ENCODE measurements around the gene AKIRIN2. TPM values are rescaled to one million over a fixed set of nuclear protein-coding genes. Genes with fewer than 3 reads are reported as not detected.
"Not testable (repeated sequence)": the region's sequence is repeated elsewhere in the genome, so short reads cannot be mapped to it uniquely, and the experiment has no call there.

Gene AKIRIN2
- total RNA-seq, 2 experiments from 2014 or later, result 47.5 to 48.7 TPM

DNA sequence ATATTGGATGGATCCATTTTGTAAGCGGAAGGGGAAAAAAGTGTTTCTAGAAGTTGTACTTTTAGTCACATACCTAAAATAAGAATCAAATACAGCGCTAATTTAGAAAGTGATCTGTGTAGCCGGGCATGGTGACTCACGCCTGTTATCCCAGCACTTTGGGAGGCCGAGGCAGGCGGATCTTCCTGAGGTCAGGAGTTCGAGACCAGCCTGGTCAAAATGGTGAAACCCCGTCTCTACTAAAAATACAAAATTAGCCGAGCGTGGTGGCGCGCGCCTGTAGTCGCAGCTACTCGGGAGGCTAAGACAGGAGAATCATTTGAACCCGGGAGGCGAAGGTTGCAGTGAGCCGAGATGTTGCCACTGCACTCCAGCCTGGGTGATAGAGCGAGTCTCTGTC lies 1.0 kb upstream of the AKIRIN2 start:
- Mint-ChIP-seq H3K36me3 (peaks cover 16% of the 10 kb centered on the region), H3K4me1 (peaks cover 26% of the 10 kb centered on the region), H3K27ac (peak overlapping the region; percentile 93), H3K4me3 (peak overlapping the region; percentile 96)
- DNase-seq, H3K27me3 Mint-ChIP-seq, H3K9me3 Mint-ChIP-seq: not testable (repeated sequence)

DNA sequence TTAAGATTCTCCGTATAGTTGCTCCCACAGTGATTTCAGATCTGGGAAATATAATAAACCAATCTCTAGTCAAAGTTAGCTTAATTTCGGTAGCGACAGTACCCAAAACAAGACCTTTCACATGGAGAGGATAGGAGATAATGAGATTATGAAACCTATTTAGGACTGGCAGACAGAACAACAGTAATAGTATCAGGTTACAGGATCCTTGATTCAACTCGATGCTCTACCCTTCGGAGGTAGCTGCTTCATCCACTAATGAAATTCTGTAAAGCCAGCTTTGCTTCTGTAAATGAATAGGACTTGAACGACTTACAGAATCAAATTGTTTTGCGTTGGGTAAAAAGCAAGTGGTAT lies 534 bp upstream of the AKIRIN2 start:
- H3K9me3 Mint-ChIP-seq, result no peaks in the 10 kb centered on the region
- DNase-seq, result no peak
- peak overlapping the region; percentile 96 for H3K4me3 Mint-ChIP-seq
- H3K27ac Mint-ChIP-seq, result peak overlapping the region; percentile 93
- H3K27me3 Mint-ChIP-seq, result no peaks in the 10 kb centered on the region
- H3K4me1 Mint-ChIP-seq, result peaks cover 31% of the 10 kb centered on the region
- peaks cover 21% of the 10 kb centered on the region for H3K36me3 Mint-ChIP-seq

DNA sequence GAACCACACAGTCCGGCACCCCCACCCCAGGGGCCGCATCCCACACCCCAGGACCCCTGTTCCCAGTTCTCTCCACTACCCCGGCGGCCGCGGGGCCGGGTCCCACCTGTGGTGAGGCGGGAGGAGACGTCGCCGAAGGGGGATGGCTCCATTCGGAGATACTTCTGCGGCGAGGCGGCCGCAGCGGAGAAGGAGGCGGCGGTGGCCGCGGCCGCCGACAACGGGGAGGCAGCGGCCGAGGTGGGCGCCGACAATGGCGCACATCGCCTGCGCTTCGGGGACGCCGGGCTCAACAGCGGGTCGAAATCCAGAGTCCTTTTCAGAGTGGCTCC lies 723 bp downstream of the AKIRIN2 start:
- Mint-ChIP-seq H3K27ac (peak overlapping the region; percentile 93), H3K36me3 (peaks cover 29% of the 10 kb centered on the region), H3K4me1 (peaks cover 32% of the 10 kb centered on the region), H3K27me3 (no peaks in the 10 kb centered on the region), H3K4me3 (peak overlapping the region; percentile 96), H3K9me3 (no peaks in the 10 kb centered on the region)
- no peak for DNase-seq

DNA sequence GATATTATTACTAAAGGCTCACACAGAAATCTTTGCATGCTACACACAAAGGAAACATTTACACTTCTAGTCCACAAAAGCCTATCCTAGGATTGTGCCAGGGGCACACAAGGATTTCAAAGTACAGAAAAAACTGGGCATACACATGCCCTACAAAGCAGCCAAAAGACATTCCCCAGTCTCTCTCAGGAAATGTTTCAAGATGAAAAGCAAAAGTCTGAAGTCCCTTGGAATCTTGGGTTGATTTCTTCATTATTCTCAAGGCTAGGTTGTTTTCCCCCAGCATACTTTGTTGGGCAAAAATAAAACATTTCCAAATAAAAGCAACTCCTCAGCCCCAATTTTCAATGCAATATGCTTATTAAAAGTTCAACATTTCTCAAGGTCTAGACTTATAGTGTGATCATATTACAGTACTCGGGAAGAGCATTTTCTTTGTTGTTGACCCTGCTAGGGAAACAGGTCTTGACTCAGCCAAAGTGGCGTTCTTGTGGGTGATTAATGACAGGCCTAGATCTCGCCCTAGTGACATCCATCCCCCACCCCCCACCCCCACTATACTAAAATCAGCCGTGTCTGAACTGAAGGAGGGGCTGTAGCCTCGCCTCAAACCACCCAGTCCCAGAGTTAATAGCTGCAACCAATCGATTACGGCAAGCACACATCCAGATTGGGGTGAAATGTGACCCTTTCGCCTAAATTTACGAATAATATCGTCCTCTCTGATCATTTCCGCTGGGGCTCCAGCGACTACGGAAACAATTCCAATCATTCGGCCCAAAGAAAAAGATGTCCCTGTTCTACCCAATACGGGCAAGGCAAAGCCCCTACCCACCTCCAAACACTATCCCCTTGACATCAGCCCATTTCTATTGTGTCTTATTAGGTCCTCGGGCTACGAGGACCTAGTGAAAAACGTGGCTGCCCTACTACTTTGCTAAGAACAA lies 1.4 kb downstream of the AKIRIN2 start:
- H3K9me3 Mint-ChIP-seq, result no peaks in the 10 kb centered on the region
- DNase-seq, result peak; percentile 36
- no peaks in the 10 kb centered on the region for H3K27me3 Mint-ChIP-seq
- peaks cover 38% of the 10 kb centered on the region for H3K4me1 Mint-ChIP-seq
- H3K27ac Mint-ChIP-seq, result peak overlapping the region; percentile 93
- H3K36me3 Mint-ChIP-seq, result peaks cover 34% of the 10 kb centered on the region
- peak overlapping the region; percentile 96 for H3K4me3 Mint-ChIP-seq

DNA sequence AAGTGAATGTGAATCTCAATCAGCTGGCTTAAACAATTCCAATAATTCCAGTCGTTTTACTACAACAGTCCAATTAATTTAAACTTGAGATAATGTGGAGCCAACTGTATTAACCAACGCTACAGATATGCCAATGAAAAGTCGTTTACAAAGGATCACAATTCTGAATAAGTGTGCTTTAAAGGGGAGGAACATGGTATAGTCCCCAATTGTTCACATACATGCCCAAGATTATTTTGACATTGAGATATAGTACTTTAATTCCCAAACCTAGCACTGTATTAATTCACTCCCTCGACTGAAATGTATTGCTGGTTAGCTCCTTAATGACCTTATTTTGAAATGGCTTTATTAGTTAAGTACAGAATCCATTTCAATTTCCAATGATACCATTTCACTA lies 2.5 kb downstream of the AKIRIN2 start:
- Mint-ChIP-seq H3K4me1 (peaks cover 41% of the 10 kb centered on the region), H3K27me3 (no peaks in the 10 kb centered on the region), H3K27ac (peak overlapping the region; percentile 25), H3K4me3 (peak overlapping the region; percentile 96), H3K36me3 (peaks cover 36% of the 10 kb centered on the region), H3K9me3 (no peaks in the 10 kb centered on the region)
- no peak for DNase-seq

DNA sequence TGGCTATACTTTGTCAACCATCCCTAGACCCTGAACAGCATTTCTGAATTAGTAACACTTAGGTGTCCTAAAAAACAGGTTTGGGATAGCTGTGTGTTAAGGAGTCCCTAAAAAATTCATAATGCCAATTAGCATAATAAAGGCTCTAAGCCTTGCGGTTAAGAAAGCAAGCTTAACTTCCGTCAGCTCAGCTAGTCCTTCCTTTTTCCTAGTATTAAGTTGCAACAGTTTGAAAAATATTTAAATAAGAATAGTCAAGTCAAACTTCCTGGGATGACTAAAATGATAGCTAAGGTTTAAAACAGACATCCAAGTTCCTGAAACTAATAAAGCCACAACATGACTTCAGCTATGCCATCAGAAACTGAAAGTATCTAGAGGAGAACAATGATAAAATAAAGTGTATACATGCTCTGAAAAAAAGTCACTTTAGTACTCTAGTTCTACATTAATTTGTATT lies 3.5 kb downstream of the AKIRIN2 start:
- H3K4me1 Mint-ChIP-seq, result peaks cover 50% of the 10 kb centered on the region
- H3K27ac Mint-ChIP-seq, result peak overlapping the region; percentile 60
- peaks cover 40% of the 10 kb centered on the region for H3K36me3 Mint-ChIP-seq
- no peaks in the 10 kb centered on the region for H3K9me3 Mint-ChIP-seq
- H3K4me3 Mint-ChIP-seq, result peak overlapping the region; percentile 96
- DNase-seq, result no peak
- H3K27me3 Mint-ChIP-seq, result no peaks in the 10 kb centered on the region

DNA sequence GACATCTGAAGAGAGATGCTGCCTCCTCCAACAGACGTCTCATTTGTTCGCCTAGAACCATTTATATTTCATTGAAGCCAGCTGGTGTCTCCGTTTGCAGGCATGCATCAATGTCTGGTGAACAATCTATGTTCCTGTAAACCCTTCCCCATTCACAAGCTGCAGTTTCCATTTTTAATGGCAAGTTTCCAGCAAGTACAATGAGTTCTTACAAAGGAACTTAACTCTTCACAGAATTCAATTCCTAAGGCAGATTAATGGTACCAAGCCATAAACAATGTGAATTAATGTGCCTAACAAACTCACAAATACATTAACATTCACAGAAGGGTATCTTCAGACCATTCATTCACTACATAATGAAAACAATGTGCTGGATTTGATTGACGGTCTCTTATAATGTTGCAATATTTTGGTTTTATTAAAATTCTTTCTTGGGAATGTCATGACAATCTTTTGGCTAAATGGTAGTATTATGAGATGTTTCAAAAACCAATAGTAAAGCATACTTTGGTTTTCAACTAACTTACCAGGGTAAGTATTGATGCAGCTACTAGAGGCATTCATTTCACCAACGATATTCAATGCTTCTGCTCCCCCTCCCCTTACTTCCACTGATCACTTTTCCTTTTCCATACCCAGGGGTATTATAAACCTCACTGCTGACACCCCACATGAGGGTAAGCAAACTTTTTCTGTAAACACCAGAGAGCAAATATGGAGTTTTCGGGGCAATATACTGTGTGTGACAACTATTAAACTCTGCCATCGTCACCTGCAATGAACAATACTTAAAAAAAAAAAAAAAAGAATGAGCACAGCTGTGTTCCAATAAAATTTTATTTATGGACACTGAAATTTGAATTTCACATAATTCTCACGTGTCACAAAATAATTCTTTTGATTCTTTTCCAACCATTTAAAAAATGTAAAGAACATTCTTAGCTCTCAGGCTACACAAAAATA lies 4.2 kb downstream of the AKIRIN2 start:
- Mint-ChIP-seq H3K4me1 (peaks cover 47% of the 10 kb centered on the region), H3K9me3 (no peaks in the 10 kb centered on the region), H3K36me3 (peaks cover 46% of the 10 kb centered on the region), H3K4me3 (peak overlapping the region; percentile 96), H3K27ac (peak overlapping the region; percentile 60), H3K27me3 (no peaks in the 10 kb centered on the region)
- no peak for DNase-seq

DNA sequence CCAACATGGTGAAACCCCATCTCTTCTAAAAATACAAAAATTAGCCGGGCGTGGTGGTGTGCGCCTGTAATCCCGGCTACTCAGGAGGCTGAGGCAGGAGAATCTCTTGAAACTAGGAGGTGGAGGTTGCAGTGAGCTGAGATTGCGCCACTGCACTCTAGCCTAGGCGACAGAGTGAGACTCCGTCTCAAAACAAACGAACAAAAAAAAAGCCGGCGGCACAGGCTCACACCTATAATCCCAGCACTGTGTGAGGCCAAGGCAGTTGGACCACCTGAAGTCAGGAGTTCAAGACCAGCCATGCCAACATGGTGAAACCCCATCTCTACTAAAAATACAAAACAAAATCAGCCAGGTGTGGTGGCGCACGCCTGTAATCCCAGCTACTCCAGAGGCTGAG lies 5.2 kb downstream of the AKIRIN2 start:
- Mint-ChIP-seq H3K36me3 (peaks cover 49% of the 10 kb centered on the region), H3K4me1 (peaks cover 47% of the 10 kb centered on the region)
- H3K27me3 Mint-ChIP-seq, DNase-seq, H3K27ac Mint-ChIP-seq, H3K9me3 Mint-ChIP-seq, H3K4me3 Mint-ChIP-seq: not testable (repeated sequence)

DNA sequence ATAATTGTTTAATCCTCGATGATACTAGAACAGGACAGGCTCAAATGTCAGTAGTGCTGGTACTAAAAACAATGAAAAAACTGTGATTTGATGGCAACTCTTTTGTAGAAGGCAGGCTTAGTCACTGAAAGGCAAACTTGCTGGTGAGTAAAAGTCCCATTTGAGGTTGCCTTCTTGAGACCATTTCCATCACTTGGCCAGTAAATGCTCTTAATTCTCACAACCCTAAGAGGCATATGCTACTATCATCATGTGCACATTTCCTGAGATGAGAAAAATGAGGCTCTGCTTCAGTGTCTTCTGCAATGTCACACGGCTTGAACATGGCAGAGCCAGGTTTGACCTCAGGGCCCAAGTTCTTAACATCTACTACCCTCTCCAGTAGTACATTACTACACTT lies 9.9 kb downstream of the AKIRIN2 start:
- Mint-ChIP-seq H3K4me1 (peaks cover 43% of the 10 kb centered on the region), H3K36me3 (peaks cover 39% of the 10 kb centered on the region)

DNA sequence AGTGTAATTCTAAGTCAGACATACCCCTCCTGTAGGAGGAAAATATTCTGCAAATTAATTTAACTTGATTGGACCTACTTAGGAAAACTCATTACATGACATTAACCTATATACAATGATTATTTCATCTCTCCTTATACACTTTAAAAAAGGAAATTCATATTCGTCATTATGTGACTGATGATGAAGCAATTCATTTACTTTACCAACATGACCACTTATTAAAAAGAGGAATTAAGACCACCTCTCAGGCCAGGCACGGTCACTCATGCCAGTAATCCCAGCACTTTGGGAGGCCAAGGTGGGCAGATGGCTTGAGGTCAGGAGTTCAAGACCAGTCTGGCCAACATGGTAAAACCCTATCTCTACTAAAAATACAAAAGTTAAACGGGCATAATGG lies 11.6 kb downstream of the AKIRIN2 start:
- Mint-ChIP-seq H3K36me3 (peaks cover 41% of the 10 kb centered on the region), H3K9me3 (peaks cover 2% of the 10 kb centered on the region), H3K27ac (no peak overlapping the region), H3K27me3 (no peaks in the 10 kb centered on the region), H3K4me3 (no peak overlapping the region), H3K4me1 (peaks cover 40% of the 10 kb centered on the region)
- DNase-seq, result no peak

More for the DNA sequence above, 9.9 kb downstream of the AKIRIN2 start:
- Mint-ChIP-seq H3K4me3 (no peak overlapping the region), H3K9me3 (no peaks in the 10 kb centered on the region), H3K27ac (no peak overlapping the region), H3K27me3 (no peaks in the 10 kb centered on the region)
- DNase-seq, result no peak

DNA sequence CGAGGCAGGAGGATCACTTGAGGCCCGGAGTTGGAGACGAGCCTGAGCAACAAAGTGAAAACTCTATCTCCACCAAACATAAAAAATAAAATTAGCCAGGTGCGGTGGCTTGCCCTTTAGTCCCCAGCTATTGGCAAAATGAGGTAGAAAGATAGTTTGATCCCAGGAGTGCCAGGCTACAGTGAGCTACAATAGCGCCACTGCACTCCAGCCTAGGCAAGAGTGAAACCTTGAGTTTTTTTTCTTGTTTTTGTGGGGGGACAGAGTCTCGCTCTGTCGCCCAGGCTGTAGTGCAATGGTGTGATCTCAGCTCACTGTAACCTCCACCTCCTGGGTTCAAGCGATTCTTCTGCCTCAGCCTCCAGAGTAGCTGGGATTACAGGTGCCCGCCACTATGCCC lies 14.1 kb downstream of the AKIRIN2 start:
- H3K36me3 Mint-ChIP-seq, result peaks cover 40% of the 10 kb centered on the region
- H3K9me3 Mint-ChIP-seq, DNase-seq, H3K27ac Mint-ChIP-seq, H3K4me3 Mint-ChIP-seq, H3K27me3 Mint-ChIP-seq: not testable (repeated sequence)
- H3K4me1 Mint-ChIP-seq, result peaks cover 43% of the 10 kb centered on the region

DNA sequence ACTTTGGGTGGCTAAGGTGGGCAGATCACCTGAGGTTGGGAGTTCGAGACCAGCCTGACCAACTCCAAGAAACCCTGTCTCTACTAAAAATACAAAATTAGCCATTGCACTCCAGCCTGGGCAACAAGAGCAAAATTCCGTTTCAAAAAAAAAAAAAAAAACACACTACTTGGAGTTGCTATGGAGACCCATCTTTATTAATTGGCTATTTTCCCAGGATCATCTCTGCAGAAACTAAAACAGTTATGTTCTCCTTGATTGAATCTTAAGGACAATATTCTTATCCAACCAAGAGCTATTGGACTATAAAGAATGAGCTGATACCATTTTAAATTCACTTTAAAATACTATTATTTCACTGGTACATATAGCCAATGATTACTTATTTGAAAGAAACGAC lies 14.7 kb downstream of the AKIRIN2 start:
- peaks cover 2% of the 10 kb centered on the region for H3K9me3 Mint-ChIP-seq
- peaks cover 48% of the 10 kb centered on the region for H3K4me1 Mint-ChIP-seq
- H3K36me3 Mint-ChIP-seq, result peaks cover 42% of the 10 kb centered on the region
- H3K4me3 Mint-ChIP-seq, result no peak overlapping the region
- no peaks in the 10 kb centered on the region for H3K27me3 Mint-ChIP-seq
- no peak overlapping the region for H3K27ac Mint-ChIP-seq
- DNase-seq, result no peak

DNA sequence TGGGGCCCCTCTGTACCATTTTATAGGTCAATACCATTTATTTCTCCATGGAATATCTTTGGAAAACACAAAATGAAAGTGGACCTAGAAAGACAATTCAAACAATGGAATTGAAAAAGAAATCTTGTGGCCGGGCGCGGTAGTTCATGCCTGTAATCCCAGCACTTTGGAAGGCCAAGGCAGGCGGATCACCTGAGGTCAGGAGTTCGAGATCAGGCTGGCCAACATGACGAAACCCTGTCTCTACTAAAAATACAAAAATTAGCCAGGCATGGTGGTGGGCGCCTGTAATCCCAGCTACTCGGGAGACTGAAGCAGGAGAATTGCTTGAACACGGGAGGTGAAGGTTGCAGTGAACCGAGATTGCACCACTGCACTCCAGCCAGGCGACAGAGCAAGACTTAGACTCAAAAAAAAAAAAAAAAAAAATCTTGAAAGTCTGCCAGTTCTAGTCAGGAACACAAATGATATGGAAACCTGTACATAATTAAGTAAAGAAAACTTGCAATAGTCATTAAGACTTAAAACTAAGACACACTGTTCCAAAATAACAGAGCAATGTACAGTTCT lies 15.3 kb downstream of the AKIRIN2 start:
- H3K4me1 Mint-ChIP-seq, result peaks cover 49% of the 10 kb centered on the region

DNA sequence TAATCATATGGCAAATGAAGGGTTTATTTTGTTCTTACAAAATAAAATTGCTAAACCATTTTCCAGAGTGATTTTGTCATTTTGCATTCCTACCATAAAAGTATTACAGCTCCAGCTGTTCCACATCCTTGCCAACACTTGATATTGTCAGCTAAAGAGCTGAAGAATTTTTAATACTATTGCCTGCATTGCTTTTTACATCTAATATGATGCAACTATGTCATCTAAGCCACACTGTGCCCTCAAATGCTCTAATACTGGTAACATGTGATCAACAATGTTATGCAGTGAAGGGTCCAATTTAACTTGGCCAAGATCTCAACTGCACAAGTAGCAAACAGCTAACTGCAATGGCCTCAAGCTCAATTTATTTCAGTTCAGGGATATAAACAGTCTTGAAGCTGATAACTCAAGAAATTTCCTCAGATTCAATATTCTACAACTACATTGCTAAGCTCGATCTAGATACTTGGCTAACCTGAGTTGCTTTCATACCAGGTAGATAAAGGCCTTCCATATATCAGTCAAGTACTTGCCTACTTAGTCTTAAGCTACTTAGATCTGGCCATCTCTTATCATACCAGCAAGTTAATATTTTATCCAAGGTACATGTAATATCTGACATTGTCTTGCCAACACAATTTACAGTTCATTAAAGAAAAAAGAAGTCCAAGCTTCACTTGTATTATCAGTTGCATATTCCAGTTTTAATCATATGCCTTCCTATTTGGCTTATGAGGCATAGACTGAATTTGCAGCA lies 17.0 kb downstream of the AKIRIN2 start:
- H3K4me1 Mint-ChIP-seq, result peaks cover 37% of the 10 kb centered on the region
- no peak for DNase-seq
- H3K36me3 Mint-ChIP-seq, result peaks cover 41% of the 10 kb centered on the region
- no peaks in the 10 kb centered on the region for H3K27me3 Mint-ChIP-seq
- peaks cover 2% of the 10 kb centered on the region for H3K9me3 Mint-ChIP-seq
- H3K4me3 Mint-ChIP-seq, result no peak overlapping the region
- no peak overlapping the region for H3K27ac Mint-ChIP-seq

More for the DNA sequence above, 15.3 kb downstream of the AKIRIN2 start:
- H3K27ac Mint-ChIP-seq, DNase-seq, H3K4me3 Mint-ChIP-seq, H3K9me3 Mint-ChIP-seq, H3K27me3 Mint-ChIP-seq: not testable (repeated sequence)
- H3K36me3 Mint-ChIP-seq, result peaks cover 44% of the 10 kb centered on the region

Measured in activated naive CD8-positive, alpha-beta T cell treated with anti-CD3 and anti-CD28 coated beads for 36 hours (primary cell).